NCI-H2227 treated with DMSO at 0.1 percent for 48 hours (cell line): ENCODE measurements around the gene AP4S1.

ENCODE experiments used
- DNase-seq: peaks from one replicate; lab custom pipeline; 2025; lab: John Stamatoyannopoulos, UW

AP4S1 gene

GRCh38 chr14:31137214-31137889 is 111.9 kb downstream of the AP4S1 start:
- no peak for DNase-seq

DNA sequence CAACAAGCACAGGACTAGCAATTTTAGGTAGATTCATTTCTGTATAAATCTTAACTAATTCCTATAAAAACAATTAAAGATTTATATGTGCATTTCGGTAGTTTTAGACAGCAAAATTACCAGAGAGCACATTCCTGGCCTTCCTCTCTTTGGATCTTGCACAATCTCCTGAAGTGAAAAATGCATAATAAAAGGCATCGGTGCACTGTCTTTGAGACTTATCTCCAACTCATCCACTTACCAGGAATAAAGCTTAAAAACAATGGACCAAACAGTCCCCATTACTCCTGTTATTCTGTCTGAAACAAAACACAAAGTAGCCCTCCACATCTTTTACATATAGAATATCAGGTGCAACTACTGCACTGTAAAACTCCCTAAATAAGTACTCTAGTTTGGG is 112.9 kb downstream of the AP4S1 start:
- DNase-seq, result no peak

- DNase-seq, result no peak
Observed at GRCh38 chr14:31139301-31139847, 113.9 kb downstream of the AP4S1 start.

DNA sequence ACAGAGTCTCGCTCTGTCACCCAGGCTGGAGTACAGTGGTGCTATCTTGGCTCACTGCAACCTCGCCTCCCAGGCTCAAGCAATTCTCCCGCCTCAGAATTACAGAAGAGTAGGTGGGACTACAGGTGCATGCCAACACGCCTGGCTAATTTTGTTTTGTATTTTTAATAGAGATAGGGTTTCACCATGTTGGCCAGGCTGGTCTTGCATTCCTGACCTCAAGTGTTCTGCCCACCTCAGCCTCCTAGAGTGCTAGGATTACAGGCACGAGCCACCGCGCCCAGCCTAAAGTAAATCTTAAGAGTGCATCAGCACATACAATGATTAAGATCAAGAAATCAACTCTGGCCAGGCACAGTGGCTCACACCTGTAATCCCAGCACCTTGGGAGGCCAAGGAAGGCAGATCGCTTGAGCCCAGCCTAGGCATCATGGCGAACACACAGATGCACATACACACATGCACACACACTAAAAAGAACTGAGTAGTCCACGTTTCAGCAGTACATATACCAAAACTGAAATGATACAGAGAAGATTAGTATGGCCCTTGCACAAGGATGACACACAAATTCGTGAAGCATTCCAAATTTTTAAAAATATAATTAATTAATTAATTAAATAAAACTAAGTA is 117.1 kb downstream of the AP4S1 start:
- DNase-seq, result no peak
